K562 (cell line): ENCODE measurements around the gene IL6ST. TPM values are rescaled to one million over a fixed set of nuclear protein-coding genes. Genes with fewer than 3 reads are reported as not detected.
A peak's percentile ranks its signal among the peaks of the same experiment; 100 is the strongest.

Experiments used
- CBFA2T3 ChIP-seq: fragments of 450-650 bp; IDR thresholded peaks from 2 replicates; pipeline ENCODE4 v1.6.1; 2017
- CXXC5 ChIP-seq: fragments of 250-450 bp; sonication (Bioruptor Pico); IDR thresholded peaks from 2 replicates; pipeline ENCODE4 v1.8.0; 2022; ENCODE audit warnings: inconsistent platforms, mild to moderate bottlenecking, moderate library complexity
- EZH2 ChIP-seq: IDR thresholded peaks from 2 replicates; pipeline ENCODE4 v1.6.1; 2012; ENCODE audit warnings: low read depth, mild to moderate bottlenecking, inconsistent platforms, low read length, borderline replicate concordance
- HDAC2 ChIP-seq: fragments of 450-650 bp; IDR thresholded peaks from 2 replicates; pipeline ENCODE4 v1.6.1; 2016; ENCODE audit warnings: mild to moderate bottlenecking
- HDGF ChIP-seq: fragments of 450-650 bp; IDR thresholded peaks from 2 replicates; pipeline ENCODE4 v1.6.1; 2016
- HMGN3 ChIP-seq: IDR thresholded peaks from 2 replicates; pipeline ENCODE4 v1.6.1; 2011; ENCODE audit warnings: borderline replicate concordance, low read depth, mild to moderate bottlenecking, mixed read lengths, low read length; ENCODE audit not compliant: insufficient read length; ENCODE audit errors: extremely low read depth
- NEUROD1 ChIP-seq: fragments of 150-350 bp; IDR thresholded peaks from 2 replicates; pipeline ENCODE4 v1.6.1; 2014; ENCODE audit warnings: borderline replicate concordance, low read length, low read depth; ENCODE audit not compliant: partially characterized antibody
- NFXL1 ChIP-seq: fragments of 450-650 bp; formaldehyde crosslinking; IDR thresholded peaks from 2 replicates; pipeline ENCODE4 v1.4.0; 2021; ENCODE audit warnings: mild to moderate bottlenecking
- NR2C2 ChIP-seq, 2 experiments: fragments of 200-800 bp in 1 of 2; sonication (Bioruptor generic) in 1 of 2; sonication (generic) in 1 of 2; formaldehyde crosslinking in 1 of 2; IDR thresholded peaks; 2 replicates each; pipeline versions ENCODE4 v1.6.1 to v1.8.0; 2016 to 2022; ENCODE audit warnings: mild to moderate bottlenecking in 1 of 2, missing compliant biosample characterization in 1 of 2, missing genetic modification characterization in 1 of 2, missing genetic modification reagents in 1 of 2
- NR4A1 ChIP-seq, 2 experiments: fragments of 250-450 bp in 1 of 2; fragments of 450-650 bp in 1 of 2; sonication (Bioruptor Pico) in 1 of 2; IDR thresholded peaks; 2 replicates each; pipeline versions ENCODE4 v1.4.0 to v1.6.1; 2016 to 2020; ENCODE audit warnings: mild to moderate bottlenecking in 2 of 2, missing compliant biosample characterization in 1 of 2, missing genetic modification characterization in 1 of 2, moderate library complexity in 1 of 2
- RB1 ChIP-seq: fragments of 450-650 bp; IDR thresholded peaks from 2 replicates; pipeline ENCODE4 v1.6.1; 2017; ENCODE audit warnings: low read depth, mild to moderate bottlenecking
- RNF2 ChIP-seq: sonication (generic); IDR thresholded peaks from 2 replicates; pipeline ENCODE4 v1.6.1; 2016
- SIN3B ChIP-seq: fragments of 450-650 bp; IDR thresholded peaks from 2 replicates; pipeline ENCODE4 v1.6.1; 2017; ENCODE audit warnings: low read depth, mild to moderate bottlenecking, moderate library complexity
- SMAD4 ChIP-seq: fragments of 250-450 bp; sonication (Bioruptor Pico); conservative IDR thresholded peaks from 2 replicates; pipeline ENCODE4 v1.8.0; 2021; ENCODE audit warnings: inconsistent platforms, mild to moderate bottlenecking, moderate library complexity
- SRF ChIP-seq, 2 experiments: fragments of 250-450, 450-650 bp in 1 of 2; sonication (Bioruptor Pico) in 1 of 2; sonication (generic) in 1 of 2; formaldehyde crosslinking; IDR thresholded peaks; 2 replicates each; pipeline versions ENCODE4 v1.5.0 to v1.5.1; 2020 to 2022; ENCODE audit warnings: mild to moderate bottlenecking in 1 of 2, missing genetic modification reagents in 1 of 2
- STAT5A ChIP-seq: IDR thresholded peaks from 2 replicates; pipeline ENCODE4 v1.6.1; 2012; ENCODE audit warnings: low read length, inconsistent platforms, borderline replicate concordance
- WHSC1 ChIP-seq: IDR thresholded peaks from one replicate; pipeline ENCODE4 v1.6.1; 2012; ENCODE audit warnings: low read length, control low read depth, inconsistent platforms
- ZFX ChIP-seq: sonication (generic); formaldehyde crosslinking; IDR thresholded peaks from 2 replicates; pipeline ENCODE4 v1.8.0; 2022; ENCODE audit warnings: mild to moderate bottlenecking, missing genetic modification reagents, moderate library complexity
- ZNF282 ChIP-seq: sonication (generic); formaldehyde crosslinking; IDR thresholded peaks from 2 replicates; pipeline ENCODE4 v1.8.1; 2023; ENCODE audit warnings: missing genetic modification reagents
- ZNF561 ChIP-seq: fragments of 450-650 bp; formaldehyde crosslinking; conservative IDR thresholded peaks from 2 replicates; pipeline ENCODE4 v1.4.0; 2020; ENCODE audit warnings: mild to moderate bottlenecking, moderate library complexity
- ZNF764 ChIP-seq: fragments of 250-450 bp; sonication (Bioruptor Pico); IDR thresholded peaks from 2 replicates; pipeline ENCODE4 v1.4.0; 2020; ENCODE audit warnings: low read depth, mild to moderate bottlenecking, moderate library complexity
- ZNF77 ChIP-seq: fragments of 250-450 bp; sonication (Bioruptor Pico); IDR thresholded peaks from 2 replicates; pipeline ENCODE4 v1.5.0; 2020
- polyA plus RNA-seq, 8 experiments: library from polyadenylated mRNA; depleted of rRNA in 4 of 8; stranded (reverse) in 5 of 8; unstranded in 3 of 8; fragments of >200 nt; fragmentation: Nextera tagmentation in 2 of 8; fragmentation: Illumina TruSeq in 1 of 8; extraction: Ambion mirVana in 2 of 8; extraction: Trizol in 1 of 8; gene quantifications; 2 replicates each; pipeline versions ENCODE4 v1.2.1 to v1.2.3, GENCODE V29; 2011 to 2014; ENCODE audit warnings: inconsistent platforms in 1 of 8, missing spikeins in 1 of 8
- total RNA-seq, 7 experiments: library from RNA; depleted of rRNA in 6 of 7; stranded (reverse); fragments of >200 nt in 6 of 7; fragmentation: Illumina TruSeq in 2 of 7; extraction: Trizol in 2 of 7; gene quantifications; 2 replicates each; pipeline versions ENCODE4 v1.2.1 to v1.2.3, GENCODE V29; 2011 to 2021; ENCODE audit warnings: low replicate concordance in 1 of 7
- TF ChIP-seq, protein P1 (sequence below): sonication (generic); formaldehyde crosslinking; IDR thresholded peaks from 2 replicates; pipeline ENCODE4 v1.9.0; 2022; ENCODE audit warnings: mild to moderate bottlenecking, missing genetic modification reagents
- TF ChIP-seq, protein P2 (sequence below): fragments of 450-650 bp; IDR thresholded peaks from 2 replicates; pipeline ENCODE4 v1.6.1; 2017; ENCODE audit warnings: mild to moderate bottlenecking, moderate library complexity
- TF ChIP-seq, protein P3 (sequence below): fragments of 250-450 bp; sonication (Bioruptor Pico); IDR thresholded peaks from 2 replicates; pipeline ENCODE4 v1.8.0; 2021; ENCODE audit warnings: moderate library complexity, mild to moderate bottlenecking, inconsistent platforms
- TF ChIP-seq, protein P4 (sequence below): fragments of 450-650 bp; IDR thresholded peaks from 2 replicates; pipeline ENCODE4 v1.6.1; 2016; ENCODE audit warnings: missing biosample characterization, missing genetic modification characterization
- TF ChIP-seq, protein P5 (sequence below): fragments of 450-650 bp; IDR thresholded peaks from 2 replicates; pipeline ENCODE4 v1.6.1; 2016

Gene IL6ST
- total and polyA plus RNA-seq, 9 of the 15 experiments (the other 6 are each of a cell fraction or from before 2014, with no cell fraction given), result 2.0 to 27.0 (median 7.9) TPM

DNA sequence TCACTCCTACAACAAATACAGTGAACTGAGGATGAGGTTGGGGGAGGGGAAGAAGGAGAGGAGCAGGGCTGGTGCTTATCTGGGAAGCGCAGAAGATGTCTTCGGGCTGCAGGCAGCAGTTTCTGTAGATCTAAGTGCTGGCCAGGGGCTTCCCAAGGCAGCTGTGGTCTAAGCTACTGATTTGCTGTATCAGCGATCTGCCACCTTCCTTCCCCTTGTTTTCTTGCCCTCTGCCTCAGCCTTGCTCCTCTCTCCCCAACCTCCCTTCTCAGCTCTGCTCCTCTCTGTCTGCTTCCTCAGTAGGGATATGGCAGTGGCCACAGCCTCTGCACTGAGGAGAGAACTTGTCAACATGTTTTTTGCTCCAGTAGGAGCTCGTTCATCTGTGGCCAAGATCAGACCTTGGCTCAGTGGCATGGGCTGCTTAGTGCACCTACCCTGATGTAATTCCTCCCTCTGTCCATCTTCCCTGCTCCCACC is 42.8 kb upstream of the IL6ST start (continued):
- peak; percentile 97 for TF ChIP-seq HMGN3
- no peak for TF ChIP-seq SIN3B
- TF ChIP-seq, protein P1, sequence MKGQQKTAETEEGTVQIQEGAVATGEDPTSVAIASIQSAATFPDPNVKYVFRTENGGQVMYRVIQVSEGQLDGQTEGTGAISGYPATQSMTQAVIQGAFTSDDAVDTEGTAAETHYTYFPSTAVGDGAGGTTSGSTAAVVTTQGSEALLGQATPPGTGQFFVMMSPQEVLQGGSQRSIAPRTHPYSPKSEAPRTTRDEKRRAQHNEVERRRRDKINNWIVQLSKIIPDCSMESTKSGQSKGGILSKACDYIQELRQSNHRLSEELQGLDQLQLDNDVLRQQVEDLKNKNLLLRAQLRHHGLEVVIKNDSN (CRISPR knock-in tag), result 0 out of 2 replicates have a peak, but pooled peaks have one; percentile 14
- TF ChIP-seq STAT5A, result peak; percentile 94
- TF ChIP-seq HDAC2, result peak; percentile 94
- TF ChIP-seq NR4A1 (CRISPR knock-in tag; IDR thresholded peaks at IDR 0.05), result no peak; the same call in 1 of the 2 replicates
- TF ChIP-seq NR4A1 (tag; IDR thresholded peaks at IDR 0.05), result peak; percentile 81
- TF ChIP-seq, protein P2, sequence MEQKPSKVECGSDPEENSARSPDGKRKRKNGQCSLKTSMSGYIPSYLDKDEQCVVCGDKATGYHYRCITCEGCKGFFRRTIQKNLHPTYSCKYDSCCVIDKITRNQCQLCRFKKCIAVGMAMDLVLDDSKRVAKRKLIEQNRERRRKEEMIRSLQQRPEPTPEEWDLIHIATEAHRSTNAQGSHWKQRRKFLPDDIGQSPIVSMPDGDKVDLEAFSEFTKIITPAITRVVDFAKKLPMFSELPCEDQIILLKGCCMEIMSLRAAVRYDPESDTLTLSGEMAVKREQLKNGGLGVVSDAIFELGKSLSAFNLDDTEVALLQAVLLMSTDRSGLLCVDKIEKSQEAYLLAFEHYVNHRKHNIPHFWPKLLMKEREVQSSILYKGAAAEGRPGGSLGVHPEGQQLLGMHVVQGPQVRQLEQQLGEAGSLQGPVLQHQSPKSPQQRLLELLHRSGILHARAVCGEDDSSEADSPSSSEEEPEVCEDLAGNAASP, result no peak
- TF ChIP-seq NEUROD1, result peak; percentile 53
- TF ChIP-seq, protein P3, sequence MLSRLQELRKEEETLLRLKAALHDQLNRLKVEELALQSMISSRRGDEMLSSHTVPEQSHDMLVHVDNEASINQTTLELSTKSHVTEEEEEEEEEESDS (CRISPR knock-in tag), result no peak
- no peak for TF ChIP-seq RB1
- TF ChIP-seq NR2C2 (CRISPR knock-in tag; IDR thresholded peaks at IDR 0.05), result no peak
- TF ChIP-seq NR2C2 (tag; IDR thresholded peaks at IDR 0.05), result no peak
- no peak; the same call in 1 of the 2 replicates for TF ChIP-seq EZH2
- TF ChIP-seq SMAD4 (CRISPR knock-in tag), result peak; percentile 94
- 0 out of 4 replicates have a peak, but pooled peaks of 1 of the 2 experiments have one; percentile 22 for TF ChIP-seq SRF (CRISPR knock-in tag; IDR thresholded peaks at IDR 0.05)
- TF ChIP-seq ZNF764, result no peak
- peak; percentile 61; the same call in 1 of the 2 replicates for TF ChIP-seq HDGF
- peak; percentile 99 for TF ChIP-seq CBFA2T3
- TF ChIP-seq ZFX (CRISPR knock-in tag), result no peak
- TF ChIP-seq, protein P4, sequence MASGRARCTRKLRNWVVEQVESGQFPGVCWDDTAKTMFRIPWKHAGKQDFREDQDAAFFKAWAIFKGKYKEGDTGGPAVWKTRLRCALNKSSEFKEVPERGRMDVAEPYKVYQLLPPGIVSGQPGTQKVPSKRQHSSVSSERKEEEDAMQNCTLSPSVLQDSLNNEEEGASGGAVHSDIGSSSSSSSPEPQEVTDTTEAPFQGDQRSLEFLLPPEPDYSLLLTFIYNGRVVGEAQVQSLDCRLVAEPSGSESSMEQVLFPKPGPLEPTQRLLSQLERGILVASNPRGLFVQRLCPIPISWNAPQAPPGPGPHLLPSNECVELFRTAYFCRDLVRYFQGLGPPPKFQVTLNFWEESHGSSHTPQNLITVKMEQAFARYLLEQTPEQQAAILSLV, result no peak
- TF ChIP-seq WHSC1, result no peak
- TF ChIP-seq NFXL1 (CRISPR knock-in tag), result no peak
- TF ChIP-seq ZNF561 (CRISPR knock-in tag), result no peak
- peak; percentile 86 for TF ChIP-seq CXXC5 (CRISPR knock-in tag)
- TF ChIP-seq RNF2, result peak; percentile 88
- no peak for TF ChIP-seq ZNF77
- TF ChIP-seq, protein P5, sequence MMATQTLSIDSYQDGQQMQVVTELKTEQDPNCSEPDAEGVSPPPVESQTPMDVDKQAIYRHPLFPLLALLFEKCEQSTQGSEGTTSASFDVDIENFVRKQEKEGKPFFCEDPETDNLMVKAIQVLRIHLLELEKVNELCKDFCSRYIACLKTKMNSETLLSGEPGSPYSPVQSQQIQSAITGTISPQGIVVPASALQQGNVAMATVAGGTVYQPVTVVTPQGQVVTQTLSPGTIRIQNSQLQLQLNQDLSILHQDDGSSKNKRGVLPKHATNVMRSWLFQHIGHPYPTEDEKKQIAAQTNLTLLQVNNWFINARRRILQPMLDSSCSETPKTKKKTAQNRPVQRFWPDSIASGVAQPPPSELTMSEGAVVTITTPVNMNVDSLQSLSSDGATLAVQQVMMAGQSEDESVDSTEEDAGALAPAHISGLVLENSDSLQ, result peak; percentile 41; the same call in 1 of the 2 replicates
- no peak for TF ChIP-seq ZNF282 (CRISPR knock-in tag)
